Measurements from ENCODE around the gene STRIP1.

The STRIP1 gene

DNA sequence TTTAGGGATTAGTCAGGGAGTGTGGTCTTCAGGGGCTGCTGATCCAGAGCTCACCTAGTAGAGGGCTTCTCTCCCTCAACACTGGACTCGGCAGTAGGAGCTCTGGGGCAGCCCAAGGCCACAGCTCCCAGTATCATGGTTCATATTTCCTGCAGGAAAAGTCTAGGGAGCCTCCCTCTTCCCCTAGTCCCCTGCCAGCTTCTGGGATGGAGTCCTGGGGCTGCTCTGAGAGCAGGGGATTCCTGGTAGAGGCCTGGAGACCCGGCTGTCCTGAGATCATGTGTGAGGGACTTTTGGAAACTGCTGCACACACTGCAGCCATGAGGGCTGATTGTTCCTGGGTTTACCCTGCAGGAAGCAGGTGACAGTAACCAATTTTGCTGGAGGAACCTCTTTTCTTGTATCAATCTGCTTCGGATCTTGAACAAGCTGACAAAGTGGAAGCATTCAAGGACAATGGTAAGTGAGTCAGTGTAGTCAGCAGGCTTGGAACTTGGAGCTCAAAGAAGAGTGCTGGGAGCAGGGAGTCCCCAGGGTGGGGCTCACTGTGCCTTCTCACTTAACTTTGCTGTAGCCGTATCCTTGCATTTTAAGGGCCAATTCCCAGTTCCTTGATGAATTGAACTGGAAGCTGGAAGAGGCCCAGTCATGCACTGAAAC, 16.3 kb downstream of the STRIP1 start:
- DNase-seq, result no peak

- DNase-seq, result no peak
Observed at GRCh38 chr1:110051262-110051648, 16.8 kb downstream of the STRIP1 start.

- DNase-seq, result peak in 45 of 51 donors; percentile 7 to 82 (median 42)
Observed at GRCh38 chr1:110053552-110054428, 19.4 kb downstream of the STRIP1 start.

DNA sequence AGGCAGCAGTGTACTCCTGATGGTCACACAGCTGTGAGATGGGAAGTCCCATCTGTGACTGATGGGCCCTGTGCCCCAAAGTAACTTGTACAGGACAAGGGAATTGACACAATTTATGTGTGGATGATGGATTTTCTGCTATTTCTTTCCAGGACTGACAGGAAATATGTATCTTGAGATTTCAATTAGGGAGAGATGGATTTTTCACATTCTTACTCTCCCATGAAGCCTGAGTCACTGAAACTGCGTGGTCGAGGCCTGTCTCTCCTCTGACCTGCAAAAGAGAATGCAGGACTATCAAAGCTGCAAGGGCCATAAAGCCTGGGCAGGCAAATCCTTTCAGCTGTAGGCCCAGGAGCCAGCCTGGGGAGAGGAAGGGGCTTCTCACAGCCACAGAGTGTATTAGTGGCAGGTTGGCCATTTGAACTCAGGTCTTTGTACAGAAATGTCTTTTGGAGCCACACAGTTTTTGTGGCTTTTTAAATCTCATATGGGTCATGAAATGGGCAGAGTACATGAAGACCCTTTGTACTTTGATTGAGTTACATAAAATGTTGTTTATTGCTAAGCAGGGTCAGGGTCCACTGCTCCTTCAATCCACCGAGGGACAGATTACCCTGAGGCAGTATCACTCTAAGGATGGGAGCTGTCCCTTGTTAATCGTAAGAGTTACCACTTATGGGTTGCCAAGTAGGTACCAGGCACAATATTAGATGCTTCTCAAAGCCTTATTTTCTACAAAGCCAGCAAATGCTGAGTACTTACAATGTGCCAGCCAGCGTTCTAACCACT, 21.3 kb downstream of the STRIP1 start:
- DNase-seq, result no peak

- no peak for DNase-seq
Observed at GRCh38 chr1:110056285-110056683, 21.9 kb downstream of the STRIP1 start.

DNA sequence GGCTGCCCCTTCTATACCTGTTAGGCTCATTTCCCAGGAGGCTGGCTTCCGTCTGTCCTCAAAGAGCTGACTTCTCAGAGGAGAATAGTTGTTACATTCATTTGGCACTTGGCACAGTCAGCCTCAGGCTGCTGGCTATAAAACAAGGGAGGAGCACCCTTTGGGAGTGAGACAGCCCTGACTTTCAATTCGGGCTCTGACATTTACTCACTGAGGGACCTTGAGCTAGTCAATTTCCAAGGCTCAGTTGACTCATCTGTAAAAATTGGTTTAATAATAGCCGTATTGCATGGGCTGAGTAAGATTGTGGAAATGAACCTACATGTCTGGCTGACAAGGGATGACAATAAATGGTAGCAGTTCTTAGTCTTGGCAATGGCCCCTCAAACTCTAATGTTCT, 22.4 kb downstream of the STRIP1 start:
- DNase-seq, result no peak

GRCh38 chr1:110057963-110058518, 23.6 kb downstream of the STRIP1 start:
- no peak for DNase-seq

GRCh38 chr1:110058591-110058990, 24.2 kb downstream of the STRIP1 start:
- DNase-seq, result no peak

- no peak for DNase-seq
Observed at GRCh38 chr1:110059133-110059863, 24.9 kb downstream of the STRIP1 start.

GRCh38 chr1:110060034-110060661, 25.7 kb downstream of the STRIP1 start:
- DNase-seq, result peak in 2 of 51 donors; percentile 6 to 16

- no peak for DNase-seq
Observed at GRCh38 chr1:110060662-110061060, 26.2 kb downstream of the STRIP1 start.

GRCh38 chr1:110061341-110061740, 26.9 kb downstream of the STRIP1 start:
- no peak for DNase-seq

DNA sequence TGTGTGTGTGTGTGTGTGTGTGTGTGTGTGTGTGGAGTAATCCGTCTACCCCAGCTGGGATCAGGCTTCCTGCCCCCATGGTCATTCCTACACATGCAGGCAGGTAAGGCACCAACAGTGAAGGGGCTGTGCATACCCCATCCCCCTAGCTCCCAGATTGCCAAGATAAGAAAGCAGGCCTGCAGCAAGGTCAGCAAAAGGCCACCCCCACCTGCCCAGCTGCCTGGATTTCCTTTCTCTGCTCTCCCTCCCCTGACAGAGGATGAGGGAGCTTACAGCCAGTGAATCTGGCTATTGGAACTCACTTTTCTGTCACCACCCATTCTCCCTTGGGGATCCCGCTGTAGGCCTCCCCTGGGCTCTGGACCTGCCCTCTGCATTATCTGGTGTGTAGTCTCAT, 28.2 kb downstream of the STRIP1 start:
- no peak for DNase-seq

- no peak for DNase-seq
Observed at GRCh38 chr1:110063781-110064180, 29.4 kb downstream of the STRIP1 start.

GRCh38 chr1:110064576-110065337, 30.3 kb downstream of the STRIP1 start:
- no peak for DNase-seq

GRCh38 chr1:110065841-110066240, 31.4 kb downstream of the STRIP1 start:
- DNase-seq, result no peak

DNA sequence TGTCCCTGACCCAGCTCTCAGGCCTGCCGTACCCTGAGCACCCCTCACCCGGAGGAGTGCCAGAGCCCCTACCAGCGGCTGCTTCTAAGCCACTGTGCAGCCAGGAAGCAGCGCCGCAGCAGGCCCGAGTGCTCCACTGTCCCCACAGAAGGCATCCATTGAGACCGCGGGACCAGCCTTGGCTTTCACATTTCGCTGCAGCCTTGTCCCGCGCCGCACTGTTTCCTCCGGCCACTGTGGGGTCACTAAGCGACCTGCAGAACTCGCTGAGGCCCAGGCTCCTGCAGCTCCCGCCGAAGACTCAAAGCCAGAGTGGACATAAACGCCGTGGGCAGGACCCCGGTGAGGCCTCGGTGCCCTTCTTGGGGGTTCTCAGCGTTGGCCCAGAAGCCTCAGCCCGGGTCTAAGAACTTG, 33.1 kb downstream of the STRIP1 start:
- no peak for DNase-seq

GRCh38 chr1:110067893-110068645, 33.6 kb downstream of the STRIP1 start:
- no peak for DNase-seq
